HG02642 (cell line): Measurements from ENCODE around the gene SLITRK2.

Experiments used
- ATAC-seq: cut with Tn5 transposase; IDR thresholded peaks from one replicate; pipeline ENCODE4 v1.9.1; 2021; ENCODE audit warnings: mild to moderate bottlenecking; ENCODE audit not compliant: unreplicated experiment, poor library complexity

The SLITRK2 gene

GRCh38 chrX:145848448-145848847, 30.8 kb downstream of the SLITRK2 start:
- no peak for ATAC-seq

- no peak for ATAC-seq
Measured at GRCh38 chrX:145848857-145849256, 31.2 kb downstream of the SLITRK2 start.

- no peak for ATAC-seq
Measured at GRCh38 chrX:145853181-145853580, 35.6 kb downstream of the SLITRK2 start.

DNA sequence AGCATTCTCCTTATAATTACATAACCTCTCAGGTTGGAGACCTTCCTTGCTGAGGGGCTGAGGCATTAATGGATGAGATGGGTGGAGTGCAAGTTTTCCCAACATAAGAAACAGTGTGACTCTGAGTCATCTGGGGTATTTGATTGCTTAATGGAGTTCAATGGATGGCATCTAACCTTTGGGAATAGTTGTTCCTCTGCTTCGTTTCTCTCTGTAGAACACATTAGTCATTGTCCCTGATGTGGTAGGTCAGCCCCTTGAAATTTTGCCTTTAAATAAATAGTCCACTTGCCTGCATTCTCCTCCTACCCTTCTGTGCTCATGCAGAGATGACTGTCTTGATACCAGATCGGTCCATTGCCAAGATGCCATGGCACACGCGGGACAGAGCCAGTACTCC, 38.6 kb downstream of the SLITRK2 start:
- ATAC-seq: no peak

- ATAC-seq: no peak
Measured at GRCh38 chrX:145861818-145862217, 44.2 kb downstream of the SLITRK2 start.

- ATAC-seq: no peak
Measured at GRCh38 chrX:145865082-145865481, 47.5 kb downstream of the SLITRK2 start.
